ENCODE results near the gene PSMG4.

GRCh38 chr6:3237761-3238662 is 20.7 kb upstream of the PSMG4 start:
- TF ChIP-seq, protein P1, sequence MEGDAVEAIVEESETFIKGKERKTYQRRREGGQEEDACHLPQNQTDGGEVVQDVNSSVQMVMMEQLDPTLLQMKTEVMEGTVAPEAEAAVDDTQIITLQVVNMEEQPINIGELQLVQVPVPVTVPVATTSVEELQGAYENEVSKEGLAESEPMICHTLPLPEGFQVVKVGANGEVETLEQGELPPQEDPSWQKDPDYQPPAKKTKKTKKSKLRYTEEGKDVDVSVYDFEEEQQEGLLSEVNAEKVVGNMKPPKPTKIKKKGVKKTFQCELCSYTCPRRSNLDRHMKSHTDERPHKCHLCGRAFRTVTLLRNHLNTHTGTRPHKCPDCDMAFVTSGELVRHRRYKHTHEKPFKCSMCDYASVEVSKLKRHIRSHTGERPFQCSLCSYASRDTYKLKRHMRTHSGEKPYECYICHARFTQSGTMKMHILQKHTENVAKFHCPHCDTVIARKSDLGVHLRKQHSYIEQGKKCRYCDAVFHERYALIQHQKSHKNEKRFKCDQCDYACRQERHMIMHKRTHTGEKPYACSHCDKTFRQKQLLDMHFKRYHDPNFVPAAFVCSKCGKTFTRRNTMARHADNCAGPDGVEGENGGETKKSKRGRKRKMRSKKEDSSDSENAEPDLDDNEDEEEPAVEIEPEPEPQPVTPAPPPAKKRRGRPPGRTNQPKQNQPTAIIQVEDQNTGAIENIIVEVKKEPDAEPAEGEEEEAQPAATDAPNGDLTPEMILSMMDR (conservative IDR thresholded peaks at IDR 0.05 in 1 of 2, IDR thresholded peaks at IDR 0.05 in 1 of 2; ENCODE audit: extremely low read depth in 1 of 2, insufficient read depth in 1 of 2, low read depth in 1 of 2, low read length in 2 of 2) = no peak
- TF ChIP-seq EZH2 (IDR thresholded peaks at IDR 0.05; ENCODE audit: borderline replicate concordance, low read length) = no peak
